ENCODE data around the gene PAIP2. TPM values are rescaled to one million over a fixed set of nuclear protein-coding genes. Genes with fewer than 3 reads are reported as not detected.

PAIP2 gene
- total RNA-seq, 4 donors from 2014 or later = 84.3 to 124 (median 87.2) TPM

DNA sequence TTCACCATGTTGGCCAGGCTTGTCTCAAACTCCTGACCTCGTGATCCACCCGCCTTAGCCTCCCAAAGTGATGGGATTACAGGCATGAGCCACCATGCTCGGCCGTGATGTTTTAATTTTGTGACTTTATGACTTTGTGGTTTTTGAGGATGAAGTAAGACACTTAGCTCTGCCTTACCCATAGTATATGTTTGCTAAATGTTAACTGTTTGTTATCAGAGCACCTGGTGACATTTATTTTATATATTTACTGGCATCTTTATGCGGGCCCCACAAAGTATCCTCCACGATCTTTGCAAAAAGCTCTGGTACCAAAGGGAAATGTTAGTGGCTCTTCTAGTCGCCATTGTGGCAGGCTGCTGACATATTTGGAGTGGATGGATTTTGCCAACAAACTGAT is 34.7 kb downstream of the PAIP2 start:
- TF ChIP-seq, protein P1, sequence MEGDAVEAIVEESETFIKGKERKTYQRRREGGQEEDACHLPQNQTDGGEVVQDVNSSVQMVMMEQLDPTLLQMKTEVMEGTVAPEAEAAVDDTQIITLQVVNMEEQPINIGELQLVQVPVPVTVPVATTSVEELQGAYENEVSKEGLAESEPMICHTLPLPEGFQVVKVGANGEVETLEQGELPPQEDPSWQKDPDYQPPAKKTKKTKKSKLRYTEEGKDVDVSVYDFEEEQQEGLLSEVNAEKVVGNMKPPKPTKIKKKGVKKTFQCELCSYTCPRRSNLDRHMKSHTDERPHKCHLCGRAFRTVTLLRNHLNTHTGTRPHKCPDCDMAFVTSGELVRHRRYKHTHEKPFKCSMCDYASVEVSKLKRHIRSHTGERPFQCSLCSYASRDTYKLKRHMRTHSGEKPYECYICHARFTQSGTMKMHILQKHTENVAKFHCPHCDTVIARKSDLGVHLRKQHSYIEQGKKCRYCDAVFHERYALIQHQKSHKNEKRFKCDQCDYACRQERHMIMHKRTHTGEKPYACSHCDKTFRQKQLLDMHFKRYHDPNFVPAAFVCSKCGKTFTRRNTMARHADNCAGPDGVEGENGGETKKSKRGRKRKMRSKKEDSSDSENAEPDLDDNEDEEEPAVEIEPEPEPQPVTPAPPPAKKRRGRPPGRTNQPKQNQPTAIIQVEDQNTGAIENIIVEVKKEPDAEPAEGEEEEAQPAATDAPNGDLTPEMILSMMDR (IDR thresholded peaks at IDR 0.05; ENCODE audit: low read depth) = no peak

DNA sequence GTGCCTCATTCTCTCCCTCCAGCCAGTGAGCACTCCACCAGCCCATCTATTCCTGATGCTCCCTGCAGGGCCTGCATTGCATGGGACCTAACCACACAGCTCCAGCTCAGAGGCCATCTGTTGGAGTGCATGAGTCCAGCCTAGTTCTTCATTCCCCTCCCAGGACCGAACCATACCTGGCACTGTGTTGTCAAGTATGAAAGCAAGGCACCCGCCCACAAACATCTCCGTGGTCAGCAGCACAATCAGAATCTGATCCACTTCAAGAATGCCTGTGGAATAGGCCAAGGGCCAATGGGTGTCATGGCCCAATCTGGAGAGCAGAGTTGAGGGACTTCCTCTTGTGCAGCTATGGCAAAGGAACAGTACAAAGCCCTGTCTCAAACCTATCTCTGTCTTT is 35.6 kb downstream of the PAIP2 start:
- TF ChIP-seq, protein P1 (IDR thresholded peaks at IDR 0.05; ENCODE audit: low read depth) = no peak

DNA sequence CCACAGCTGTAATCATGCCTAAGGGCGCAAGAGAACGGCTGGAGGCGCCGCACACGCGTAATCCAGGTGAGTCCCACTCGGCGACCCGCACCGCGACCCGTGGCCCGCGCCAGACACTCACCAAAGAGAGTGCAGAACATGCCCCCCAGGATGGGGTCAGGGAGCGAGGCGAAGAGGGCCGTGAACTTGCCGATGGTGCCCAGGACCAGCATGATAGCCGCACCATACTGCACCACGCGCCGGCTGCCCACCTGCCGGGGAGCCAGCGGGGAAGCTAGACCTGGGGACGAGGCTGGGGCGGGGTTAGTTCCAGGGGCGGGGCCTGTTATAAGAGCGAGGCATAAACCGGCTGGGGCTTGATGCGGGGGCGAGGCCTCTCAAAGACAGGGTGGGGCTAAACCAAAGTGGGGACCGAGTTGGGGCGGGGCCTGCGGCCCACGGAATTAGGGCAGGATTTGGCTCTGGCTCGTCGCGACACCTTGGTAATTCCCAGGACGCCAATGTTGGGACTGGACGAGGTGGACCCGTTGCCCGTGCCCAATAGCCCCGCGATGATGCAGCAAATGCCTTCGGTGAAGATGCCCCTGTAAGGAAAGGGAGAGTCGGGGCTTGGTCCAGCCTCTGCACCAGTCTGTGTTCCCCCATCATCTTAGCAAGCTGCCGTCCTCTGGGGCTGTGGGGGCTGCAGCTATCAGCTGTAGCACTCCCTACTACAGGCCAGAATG is 36.6 kb downstream of the PAIP2 start:
- TF ChIP-seq, protein P1 (IDR thresholded peaks at IDR 0.05; ENCODE audit: low read depth) = no peak

DNA sequence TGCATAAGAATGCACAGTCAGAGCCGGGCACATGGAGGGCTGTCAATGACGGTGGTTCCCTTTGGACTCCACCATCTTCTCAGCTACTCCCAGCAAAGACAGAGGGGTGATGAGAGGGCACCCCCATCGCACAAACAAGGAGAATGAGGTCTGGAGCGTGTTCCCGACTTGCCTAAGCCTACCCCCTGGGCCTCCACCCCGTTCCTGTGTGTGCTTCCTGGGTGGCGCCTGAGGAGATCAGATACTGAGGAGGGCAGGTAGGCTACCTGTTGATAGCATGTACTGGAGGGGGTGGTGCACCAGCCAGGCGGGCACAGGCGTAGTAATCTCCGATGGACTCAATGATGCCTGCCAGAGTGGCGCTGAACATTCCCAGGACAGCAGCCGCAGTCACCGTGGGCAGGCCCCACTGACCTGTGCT is 37.3 kb downstream of the PAIP2 start:
- TF ChIP-seq, protein P1 (IDR thresholded peaks at IDR 0.05; ENCODE audit: low read depth) = no peak

DNA sequence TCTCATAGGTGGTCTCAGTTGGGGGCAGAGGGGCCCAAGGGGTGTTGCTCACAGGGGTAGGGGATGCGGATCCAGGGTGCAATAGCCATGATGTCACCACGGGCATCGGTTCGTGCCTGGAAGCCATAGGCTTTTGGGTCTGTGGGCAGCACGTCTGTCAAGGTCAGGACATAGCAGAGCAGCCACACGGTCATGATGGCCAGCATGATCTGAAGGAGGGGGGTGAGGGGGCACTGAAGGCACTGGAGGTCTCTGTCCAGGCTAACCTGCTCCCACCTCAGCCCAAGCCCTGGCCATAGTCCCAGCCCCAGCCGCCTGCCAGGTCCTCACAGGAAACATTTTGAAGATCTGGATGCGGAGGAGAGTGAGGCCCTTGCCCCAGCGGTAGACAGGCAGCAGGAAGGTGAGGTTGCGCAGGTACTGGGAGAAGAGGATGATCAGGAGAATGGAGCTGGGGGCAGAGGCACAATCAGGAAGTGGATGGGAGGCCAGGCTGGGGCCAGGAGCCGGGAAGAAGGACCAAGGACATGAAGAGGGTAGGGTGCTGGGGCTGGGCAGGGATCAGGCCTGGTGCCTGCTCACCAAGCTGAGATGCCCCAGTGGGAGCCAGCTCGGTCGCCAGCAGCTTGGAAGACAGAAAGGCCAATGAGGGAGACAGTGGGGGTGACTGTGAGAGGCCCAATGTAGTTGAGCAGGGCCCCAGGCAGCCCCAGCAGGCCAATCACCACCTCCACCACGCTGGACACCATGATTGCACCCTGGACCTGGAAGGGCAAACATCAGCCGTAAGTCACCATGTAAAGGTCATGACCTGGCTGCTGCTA is 38.2 kb downstream of the PAIP2 start:
- TF ChIP-seq, protein P1 (IDR thresholded peaks at IDR 0.05; ENCODE audit: low read depth) = no peak

DNA sequence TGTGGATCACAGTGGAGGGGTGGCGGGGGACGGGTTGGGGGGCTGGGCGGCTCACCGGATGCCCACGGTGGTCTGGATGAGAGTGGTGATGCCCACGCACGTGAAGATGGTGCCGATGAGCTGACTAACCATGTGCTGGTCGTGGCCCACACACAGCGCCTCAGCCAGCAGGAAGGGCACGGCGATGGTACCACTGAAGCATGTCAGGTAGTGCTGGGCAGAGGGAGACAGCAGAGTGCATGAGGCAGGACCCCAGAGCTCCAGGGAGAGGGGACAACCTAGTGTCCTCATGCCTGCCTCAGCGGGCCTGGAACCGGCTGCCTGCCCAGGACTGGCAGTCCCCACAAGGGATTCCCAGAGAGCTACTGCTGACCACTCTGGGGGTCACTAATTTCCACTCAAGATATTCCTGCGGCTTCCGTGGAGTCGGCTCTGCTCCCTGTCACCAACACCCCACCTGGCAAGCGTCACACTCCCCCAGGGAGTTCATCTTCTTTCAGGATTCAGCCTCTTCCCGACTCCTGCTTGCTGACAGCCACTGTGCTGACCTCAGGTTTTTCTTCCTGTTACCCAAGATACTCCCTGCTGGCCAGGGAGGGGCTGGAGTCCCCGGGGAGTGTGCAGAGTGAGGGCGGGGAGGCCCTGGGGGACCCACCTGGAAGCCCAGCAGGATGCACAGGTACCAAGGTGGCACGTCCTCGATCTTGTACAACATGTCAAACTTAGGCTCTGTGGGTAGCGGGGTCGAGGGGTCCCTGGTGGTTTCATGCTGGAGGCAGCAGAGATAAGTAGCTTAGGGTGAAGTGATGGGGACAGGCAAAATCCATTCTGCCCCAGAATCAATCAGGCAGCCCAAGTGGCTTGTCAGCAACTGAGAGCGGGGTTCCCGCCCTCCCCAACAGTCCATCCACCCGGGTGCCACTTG is 40.4 kb downstream of the PAIP2 start:
- TF ChIP-seq, protein P1 (IDR thresholded peaks at IDR 0.05; ENCODE audit: low read depth) = no peak

Measured in subcutaneous adipose tissue (tissue), 4 donors.